OCI-LY1 (cell line): ENCODE results near the gene BRI3BP.

Experiments used
- EZH2 ChIP-seq: fragments of 200-600 bp; sonication (generic), shearing (Covaris generic); IDR thresholded peaks from 2 replicates; pipeline ENCODE4 v1.8.0; 2017; ENCODE audit warnings: borderline replicate concordance, mixed run types, mild to moderate bottlenecking, antibody characterized with exemption, low read length, moderate library complexity, mixed read lengths
- TF ChIP-seq, protein P1 (sequence below): fragments of 200-600 bp; sonication (generic), shearing (Covaris generic); IDR thresholded peaks from 2 replicates; pipeline ENCODE4 v1.5.1; 2017; ENCODE audit warnings: mild to moderate bottlenecking, antibody characterized with exemption, low read length, moderate library complexity, mixed read lengths

DNA sequence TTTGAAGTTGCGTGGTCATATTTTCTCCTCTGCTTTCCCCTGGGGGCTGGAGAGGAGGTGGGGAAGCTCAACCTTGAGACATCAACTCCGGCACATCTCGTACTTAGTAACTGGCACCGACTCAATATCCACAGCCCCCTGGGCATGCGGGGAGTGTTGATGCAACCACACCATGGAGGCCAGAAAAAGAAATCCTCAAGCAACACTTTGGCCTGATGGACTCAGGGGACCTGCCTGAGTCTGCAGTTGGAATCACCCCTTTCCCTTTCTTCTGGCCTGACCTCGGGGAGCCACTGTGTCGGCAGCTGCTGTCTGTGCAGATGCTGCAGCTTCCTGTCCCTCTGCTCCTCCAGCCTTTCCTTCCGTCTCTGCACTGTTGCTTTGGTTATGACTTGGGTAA lies 60.4 kb downstream of the BRI3BP start:
- TF ChIP-seq, protein P1, sequence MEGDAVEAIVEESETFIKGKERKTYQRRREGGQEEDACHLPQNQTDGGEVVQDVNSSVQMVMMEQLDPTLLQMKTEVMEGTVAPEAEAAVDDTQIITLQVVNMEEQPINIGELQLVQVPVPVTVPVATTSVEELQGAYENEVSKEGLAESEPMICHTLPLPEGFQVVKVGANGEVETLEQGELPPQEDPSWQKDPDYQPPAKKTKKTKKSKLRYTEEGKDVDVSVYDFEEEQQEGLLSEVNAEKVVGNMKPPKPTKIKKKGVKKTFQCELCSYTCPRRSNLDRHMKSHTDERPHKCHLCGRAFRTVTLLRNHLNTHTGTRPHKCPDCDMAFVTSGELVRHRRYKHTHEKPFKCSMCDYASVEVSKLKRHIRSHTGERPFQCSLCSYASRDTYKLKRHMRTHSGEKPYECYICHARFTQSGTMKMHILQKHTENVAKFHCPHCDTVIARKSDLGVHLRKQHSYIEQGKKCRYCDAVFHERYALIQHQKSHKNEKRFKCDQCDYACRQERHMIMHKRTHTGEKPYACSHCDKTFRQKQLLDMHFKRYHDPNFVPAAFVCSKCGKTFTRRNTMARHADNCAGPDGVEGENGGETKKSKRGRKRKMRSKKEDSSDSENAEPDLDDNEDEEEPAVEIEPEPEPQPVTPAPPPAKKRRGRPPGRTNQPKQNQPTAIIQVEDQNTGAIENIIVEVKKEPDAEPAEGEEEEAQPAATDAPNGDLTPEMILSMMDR, result no peak
- no peak for TF ChIP-seq EZH2
